ENCODE measurements around the gene GPR161. TPM values are rescaled to one million over a fixed set of nuclear protein-coding genes. Genes with fewer than 3 reads are reported as not detected.

GPR161 gene
- polyA plus RNA-seq, 1 donor (not counting 4 experiments of a cell fraction or from before 2014, with no cell fraction given) = 7.8 TPM

DNA sequence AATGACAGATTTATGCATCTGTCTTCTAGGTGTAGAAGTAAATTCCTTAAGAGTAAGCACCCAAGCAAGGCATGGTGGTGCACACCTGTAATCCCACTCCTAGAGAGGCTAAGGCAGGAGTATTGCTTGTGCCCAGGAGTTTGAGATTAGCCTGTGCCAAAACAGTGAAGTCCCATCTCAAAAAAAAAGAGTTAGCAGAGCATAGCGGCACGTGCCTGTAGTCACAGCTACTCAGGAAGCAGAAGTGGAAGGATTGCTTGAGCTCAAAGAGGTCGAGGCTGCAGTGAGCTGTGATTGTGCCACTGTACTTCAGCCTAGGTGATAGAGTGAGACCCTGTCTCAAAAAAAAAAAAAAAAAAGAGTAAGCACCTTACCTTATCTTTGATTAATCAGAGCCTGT, 26.9 kb upstream of the GPR161 start:
- FAIRE-seq (no peak), DNase-seq (ENCODE audit: low read depth, low spot score) (no peak)
- Histone ChIP-seq H3K36me3 (ENCODE audit: control insufficient read depth in 2 of 2, extremely low read depth in 1 of 2, insufficient read depth in 2 of 2, low read length in 2 of 2) (no peaks in the 10 kb centered on the region), H4K20me1 (ENCODE audit: control insufficient read depth, extremely low read depth, insufficient read depth, low read length) (no peaks in the 10 kb centered on the region), H3K9me1 (ENCODE audit: control insufficient read depth, extremely low read depth, insufficient read depth, low read length) (no peaks in the 10 kb centered on the region), H3K4me1 (ENCODE audit: control insufficient read depth, extremely low read depth, insufficient read depth, low read length) (no peaks in the 10 kb centered on the region), H3K27ac (ENCODE audit: control insufficient read depth, insufficient read depth, low read length) (no peak overlapping the region), H3K4me3 (ENCODE audit: control insufficient read depth in 2 of 3, extremely low read depth in 1 of 3, insufficient read depth in 2 of 3, low read depth in 1 of 3, low read length in 3 of 3) (no peak overlapping the region), H3K9me3 (ENCODE audit: control insufficient read depth, low read depth, low read length) (no peaks in the 10 kb centered on the region), H2AFZ (ENCODE audit: control insufficient read depth, low read length) (no peak overlapping the region), H3K27me3 (ENCODE audit: control insufficient read depth, extremely low read depth, insufficient read depth, low read length) (no peaks in the 10 kb centered on the region), H3K79me2 (ENCODE audit: control insufficient read depth, insufficient read depth, low read length) (no peaks in the 10 kb centered on the region), H3K9ac (ENCODE audit: control insufficient read depth, extremely low read depth, insufficient read depth, low read length) (no peak overlapping the region), H3K4me2 (ENCODE audit: control insufficient read depth, extremely low read depth, insufficient read depth, low read depth, low read length) (no peak overlapping the region)
- dilution Hi-C loops (cut with MboI; ENCODE audit: extremely low pct_ligation_motif_present, low sequenced_read_pairs) = no loop called here
- TF ChIP-seq, protein P1, sequence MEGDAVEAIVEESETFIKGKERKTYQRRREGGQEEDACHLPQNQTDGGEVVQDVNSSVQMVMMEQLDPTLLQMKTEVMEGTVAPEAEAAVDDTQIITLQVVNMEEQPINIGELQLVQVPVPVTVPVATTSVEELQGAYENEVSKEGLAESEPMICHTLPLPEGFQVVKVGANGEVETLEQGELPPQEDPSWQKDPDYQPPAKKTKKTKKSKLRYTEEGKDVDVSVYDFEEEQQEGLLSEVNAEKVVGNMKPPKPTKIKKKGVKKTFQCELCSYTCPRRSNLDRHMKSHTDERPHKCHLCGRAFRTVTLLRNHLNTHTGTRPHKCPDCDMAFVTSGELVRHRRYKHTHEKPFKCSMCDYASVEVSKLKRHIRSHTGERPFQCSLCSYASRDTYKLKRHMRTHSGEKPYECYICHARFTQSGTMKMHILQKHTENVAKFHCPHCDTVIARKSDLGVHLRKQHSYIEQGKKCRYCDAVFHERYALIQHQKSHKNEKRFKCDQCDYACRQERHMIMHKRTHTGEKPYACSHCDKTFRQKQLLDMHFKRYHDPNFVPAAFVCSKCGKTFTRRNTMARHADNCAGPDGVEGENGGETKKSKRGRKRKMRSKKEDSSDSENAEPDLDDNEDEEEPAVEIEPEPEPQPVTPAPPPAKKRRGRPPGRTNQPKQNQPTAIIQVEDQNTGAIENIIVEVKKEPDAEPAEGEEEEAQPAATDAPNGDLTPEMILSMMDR (optimal IDR thresholded peaks at IDR 0.05 in 1 of 3, IDR thresholded peaks at IDR 0.05 in 1 of 3, conservative IDR thresholded peaks at IDR 0.05 in 1 of 3; ENCODE audit: extremely low read depth in 1 of 3, insufficient read depth in 2 of 3, low read length in 3 of 3) = no peak
- no peak for TF ChIP-seq EZH2 (IDR thresholded peaks at IDR 0.05; ENCODE audit: low read length)

DNA sequence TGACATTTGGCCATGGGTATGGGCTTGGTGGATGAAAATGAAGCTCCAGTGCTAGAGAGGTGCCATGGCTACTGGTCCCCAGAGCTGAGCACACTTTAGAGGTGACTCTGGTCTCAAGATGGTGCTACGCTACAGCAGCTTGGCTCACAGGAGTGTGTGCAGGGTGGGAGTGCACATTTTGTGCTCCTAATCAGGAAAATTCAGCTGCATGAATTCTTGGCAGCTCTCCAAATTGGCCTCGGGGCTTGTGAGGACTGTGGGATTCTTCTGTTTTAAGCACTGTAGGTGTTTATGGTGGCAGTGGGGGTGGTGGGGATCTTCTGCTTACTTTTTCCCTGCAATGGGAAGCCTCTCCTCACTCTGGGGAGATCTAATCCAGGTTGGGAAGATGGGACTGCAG, 24.7 kb upstream of the GPR161 start:
- Histone ChIP-seq H3K9me1 (ENCODE audit: control insufficient read depth, extremely low read depth, insufficient read depth, low read length) (no peaks in the 10 kb centered on the region), H2AFZ (ENCODE audit: control insufficient read depth, low read length) (no peak overlapping the region), H3K27me3 (ENCODE audit: control insufficient read depth, extremely low read depth, insufficient read depth, low read length) (no peaks in the 10 kb centered on the region), H3K9me3 (ENCODE audit: control insufficient read depth, low read depth, low read length) (no peaks in the 10 kb centered on the region), H3K9ac (ENCODE audit: control insufficient read depth, extremely low read depth, insufficient read depth, low read length) (no peak overlapping the region), H3K79me2 (ENCODE audit: control insufficient read depth, insufficient read depth, low read length) (no peaks in the 10 kb centered on the region), H3K36me3 (ENCODE audit: control insufficient read depth in 2 of 2, extremely low read depth in 1 of 2, insufficient read depth in 2 of 2, low read length in 2 of 2) (no peaks in the 10 kb centered on the region), H3K4me1 (ENCODE audit: control insufficient read depth, extremely low read depth, insufficient read depth, low read length) (no peaks in the 10 kb centered on the region), H3K4me2 (ENCODE audit: control insufficient read depth, extremely low read depth, insufficient read depth, low read depth, low read length) (no peak overlapping the region), H4K20me1 (ENCODE audit: control insufficient read depth, extremely low read depth, insufficient read depth, low read length) (no peaks in the 10 kb centered on the region), H3K27ac (ENCODE audit: control insufficient read depth, insufficient read depth, low read length) (no peak overlapping the region), H3K4me3 (ENCODE audit: control insufficient read depth in 2 of 3, extremely low read depth in 1 of 3, insufficient read depth in 2 of 3, low read depth in 1 of 3, low read length in 3 of 3) (no peak overlapping the region)
- TF ChIP-seq, protein P1 (optimal IDR thresholded peaks at IDR 0.05 in 1 of 3, IDR thresholded peaks at IDR 0.05 in 1 of 3, conservative IDR thresholded peaks at IDR 0.05 in 1 of 3; ENCODE audit: extremely low read depth in 1 of 3, insufficient read depth in 2 of 3, low read length in 3 of 3) = no peak
- TF ChIP-seq EZH2 (IDR thresholded peaks at IDR 0.05; ENCODE audit: low read length) = no peak
- no peak for DNase-seq (ENCODE audit: low read depth, low spot score)
- no peak for FAIRE-seq
- dilution Hi-C loops (cut with MboI; ENCODE audit: extremely low pct_ligation_motif_present, low sequenced_read_pairs) = no loop called here
